ENCODE measurements around the gene PDXP.

GRCh38 chr22:37692627-37693285, 34.2 kb downstream of the PDXP start:
- TF ChIP-seq CTCF (IDR thresholded peaks at IDR 0.05; ENCODE audit: insufficient read depth, low read depth, low read length) (no peak), EZH2 (IDR thresholded peaks at IDR 0.05; ENCODE audit: insufficient read depth, low read length) (no peak)
